Activated CD4-positive, alpha-beta T cell treated with anti-CD3 and anti-CD28 coated beads for 24 hours (primary cell): ENCODE data around the gene KIF16B.
"Not testable (repeated sequence)": the region's sequence is repeated elsewhere in the genome, so short reads cannot be mapped to it uniquely, and the experiment has no call there.

Experiments used
- DNase-seq, 2 donors: peaks; one replicate each; pipeline ENCODE4 v3.0.0-alpha.2; 2020; ENCODE audit warnings: low read depth in 2 of 2

KIF16B gene

GRCh38 chr20:16519673-16520072 lies 53.6 kb downstream of the KIF16B start:
- not testable (repeated sequence) for DNase-seq

- no peak for DNase-seq
Observed at GRCh38 chr20:16518784-16519084, 54.5 kb downstream of the KIF16B start.

- DNase-seq, result peak in 1 of 2 donors; percentile 6
Observed at GRCh38 chr20:16517946-16518783, 55.1 kb downstream of the KIF16B start.

- no peak for DNase-seq
Observed at GRCh38 chr20:16516794-16517193, 56.5 kb downstream of the KIF16B start.

GRCh38 chr20:16515046-16515445 lies 58.2 kb downstream of the KIF16B start:
- DNase-seq, result no peak

GRCh38 chr20:16514140-16514539 lies 59.1 kb downstream of the KIF16B start:
- no peak for DNase-seq

GRCh38 chr20:16505894-16506293 lies 67.4 kb downstream of the KIF16B start:
- DNase-seq, result no peak

- no peak for DNase-seq
Observed at GRCh38 chr20:16501301-16501700, 71.9 kb downstream of the KIF16B start.

GRCh38 chr20:16500197-16500596 lies 73.1 kb downstream of the KIF16B start:
- no peak for DNase-seq

- no peak for DNase-seq
Observed at GRCh38 chr20:16498526-16499253, 74.6 kb downstream of the KIF16B start.

- DNase-seq, result no peak
Observed at GRCh38 chr20:16497896-16498295, 75.4 kb downstream of the KIF16B start.

GRCh38 chr20:16493486-16493885 lies 79.8 kb downstream of the KIF16B start:
- no peak for DNase-seq

GRCh38 chr20:16491294-16491905 lies 81.8 kb downstream of the KIF16B start:
- DNase-seq, result no peak

- DNase-seq, result no peak
Observed at GRCh38 chr20:16490696-16491095, 82.6 kb downstream of the KIF16B start.

GRCh38 chr20:16488616-16489015 lies 84.6 kb downstream of the KIF16B start:
- no peak for DNase-seq

GRCh38 chr20:16488086-16488485 lies 85.2 kb downstream of the KIF16B start:
- DNase-seq, result no peak

- no peak for DNase-seq
Observed at GRCh38 chr20:16486532-16486931, 86.7 kb downstream of the KIF16B start.

GRCh38 chr20:16485401-16485800 lies 87.8 kb downstream of the KIF16B start:
- no peak for DNase-seq

GRCh38 chr20:16483024-16483423 lies 90.2 kb downstream of the KIF16B start:
- no peak for DNase-seq

GRCh38 chr20:16481977-16482376 lies 91.3 kb downstream of the KIF16B start:
- no peak for DNase-seq

GRCh38 chr20:16479666-16480065 lies 93.6 kb downstream of the KIF16B start:
- no peak for DNase-seq

GRCh38 chr20:16477632-16478031 lies 95.6 kb downstream of the KIF16B start:
- DNase-seq, result no peak

- DNase-seq, result no peak
Observed at GRCh38 chr20:16476032-16476431, 97.2 kb downstream of the KIF16B start.
